Suprapubic skin (tissue), 4 donors: ENCODE results near the gene MICAL2. TPM values are rescaled to one million over a fixed set of nuclear protein-coding genes. Genes with fewer than 3 reads are reported as not detected.

ENCODE experiments used
- DNase-seq, 2 donors: peaks; one replicate each; pipeline ENCODE4 v3.0.0-alpha.2; 2019; ENCODE audit warnings: low spot score in 2 of 2
- H3K27ac ChIP-seq: fragments of 200-600 bp; sonication (generic); one replicate; pipeline ENCODE4 v1.5.1; 2019
- H3K27me3 ChIP-seq: fragments of 200-600 bp; sonication (generic); one replicate; pipeline ENCODE4 v1.5.1; 2019
- H3K36me3 ChIP-seq: fragments of 200-600 bp; sonication (generic); one replicate; pipeline ENCODE4 v1.5.1; 2019
- H3K4me1 ChIP-seq: fragments of 200-600 bp; sonication (generic); one replicate; pipeline ENCODE4 v1.5.1; 2019
- H3K4me3 ChIP-seq: fragments of 200-600 bp; sonication (generic); one replicate; pipeline ENCODE4 v1.5.1; 2019; ENCODE audit warnings: mild to moderate bottlenecking
- H3K9me3 ChIP-seq: fragments of 200-600 bp; sonication (generic); one replicate; pipeline ENCODE4 v1.5.1; 2019
- EP300 ChIP-seq: sonication (generic); formaldehyde crosslinking; IDR thresholded peaks from one replicate; pipeline ENCODE4 v1.6.1; 2017; ENCODE audit warnings: antibody characterized with exemption
- POLR2A ChIP-seq, 2 donors: fragments of 450-650 bp; IDR thresholded peaks; one replicate each; pipeline ENCODE4 v1.6.1; 2017; ENCODE audit warnings: antibody characterized with exemption in 2 of 2, mild to moderate bottlenecking in 2 of 2, moderate library complexity in 2 of 2
- POLR2AphosphoS5 ChIP-seq, 3 donors: sonication (generic); formaldehyde crosslinking; IDR thresholded peaks; one replicate each; pipeline ENCODE4 v1.6.1; 2017; ENCODE audit warnings: antibody characterized with exemption in 3 of 3
- WGBS: methylation state at CpG from one replicate; pipeline ENCODE4 v1.1.5; 2018; 5-methylcytosine and 5-hydroxymethylcytosine counted together
- total RNA-seq, 4 donors: library from RNA; depleted of rRNA; stranded (reverse); fragments of >200 nt; gene quantifications; one replicate each; pipeline ENCODE4 v1.1.0, GENCODE V29; 2016
- TF ChIP-seq, protein P1 (sequence below), 2 donors: fragments of 200-600 bp in 1 of 2; fragments of 450-650 bp in 1 of 2; sonication (generic) in 1 of 2; IDR thresholded peaks; one replicate each; pipeline ENCODE4 v1.5.1; 2016 to 2019; ENCODE audit warnings: antibody characterized with exemption in 2 of 2, mild to moderate bottlenecking in 1 of 2, moderate library complexity in 1 of 2

Gene MICAL2
- total RNA-seq, 4 donors from 2014 or later, result 117 to 232 (median 164) TPM

DNA sequence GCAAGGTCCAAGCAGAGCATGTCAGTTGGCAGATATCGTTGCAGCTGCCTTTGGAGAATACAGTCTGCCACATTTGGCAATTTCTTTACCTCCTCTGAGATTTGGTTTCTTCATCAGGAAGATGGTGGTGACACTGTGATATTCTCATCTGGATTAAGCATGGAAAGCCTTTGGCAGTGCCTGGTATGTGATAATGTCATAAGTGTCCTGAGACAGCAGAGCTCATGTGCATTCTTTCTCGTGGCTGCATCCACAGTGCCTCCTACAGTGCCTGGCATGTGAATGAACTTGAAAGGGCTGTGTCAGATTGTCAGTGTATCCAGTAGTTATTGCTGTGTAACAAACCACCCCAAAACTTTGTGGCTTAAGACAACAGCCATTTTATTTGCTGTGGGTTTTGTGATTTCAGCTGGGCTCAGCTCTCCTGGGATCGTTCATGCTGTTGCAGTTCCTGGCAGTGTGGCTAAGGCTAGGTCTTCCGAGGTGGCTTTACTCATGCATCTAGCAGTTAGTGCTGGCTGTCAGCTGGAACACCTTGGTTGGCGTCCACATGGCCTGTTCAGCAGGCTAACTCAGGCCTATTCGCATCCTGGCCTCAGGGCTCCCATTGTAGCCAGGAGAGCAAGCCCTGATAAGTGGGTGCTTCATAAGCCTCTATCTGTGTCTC, 35.7 kb upstream of the MICAL2 start:
- H3K4me3 ChIP-seq, result no peak overlapping the region
- H3K27ac ChIP-seq, result no peak overlapping the region
- WGBS, result 83% methylated on average over 5 of the region's 6 CpGs
- no peak for TF ChIP-seq POLR2A (IDR thresholded peaks at IDR 0.05)
- no peak for TF ChIP-seq EP300
- TF ChIP-seq, protein P1, sequence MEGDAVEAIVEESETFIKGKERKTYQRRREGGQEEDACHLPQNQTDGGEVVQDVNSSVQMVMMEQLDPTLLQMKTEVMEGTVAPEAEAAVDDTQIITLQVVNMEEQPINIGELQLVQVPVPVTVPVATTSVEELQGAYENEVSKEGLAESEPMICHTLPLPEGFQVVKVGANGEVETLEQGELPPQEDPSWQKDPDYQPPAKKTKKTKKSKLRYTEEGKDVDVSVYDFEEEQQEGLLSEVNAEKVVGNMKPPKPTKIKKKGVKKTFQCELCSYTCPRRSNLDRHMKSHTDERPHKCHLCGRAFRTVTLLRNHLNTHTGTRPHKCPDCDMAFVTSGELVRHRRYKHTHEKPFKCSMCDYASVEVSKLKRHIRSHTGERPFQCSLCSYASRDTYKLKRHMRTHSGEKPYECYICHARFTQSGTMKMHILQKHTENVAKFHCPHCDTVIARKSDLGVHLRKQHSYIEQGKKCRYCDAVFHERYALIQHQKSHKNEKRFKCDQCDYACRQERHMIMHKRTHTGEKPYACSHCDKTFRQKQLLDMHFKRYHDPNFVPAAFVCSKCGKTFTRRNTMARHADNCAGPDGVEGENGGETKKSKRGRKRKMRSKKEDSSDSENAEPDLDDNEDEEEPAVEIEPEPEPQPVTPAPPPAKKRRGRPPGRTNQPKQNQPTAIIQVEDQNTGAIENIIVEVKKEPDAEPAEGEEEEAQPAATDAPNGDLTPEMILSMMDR (IDR thresholded peaks at IDR 0.05), result no peak
- TF ChIP-seq POLR2AphosphoS5 (IDR thresholded peaks at IDR 0.05), result no peak
- H3K4me1 ChIP-seq, result peaks cover 30% of the 10 kb centered on the region
- H3K36me3 ChIP-seq, result no peaks in the 10 kb centered on the region
- no peaks in the 10 kb centered on the region for H3K9me3 ChIP-seq
- no peaks in the 10 kb centered on the region for H3K27me3 ChIP-seq
- peak; percentile 29 to 30 for DNase-seq

DNA sequence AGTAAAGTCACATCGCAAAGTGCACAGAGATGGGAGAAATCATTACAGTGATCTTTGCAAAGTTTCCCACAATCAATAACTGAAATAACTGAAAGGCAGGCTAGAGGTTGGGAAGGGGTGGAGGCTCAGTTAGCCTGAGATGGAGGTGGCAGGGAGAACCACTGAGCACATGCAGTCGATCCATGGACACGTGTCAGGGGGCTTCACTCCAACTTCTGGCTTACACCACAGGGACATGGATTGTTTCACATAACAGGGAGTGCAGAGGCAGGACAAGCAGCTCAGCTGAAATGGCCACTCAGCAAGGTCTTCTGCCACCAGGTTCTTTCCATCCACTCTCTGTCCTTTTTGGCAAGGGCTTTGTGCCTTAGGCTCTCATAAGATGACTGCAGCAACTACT, 35.1 kb upstream of the MICAL2 start:
- TF ChIP-seq POLR2AphosphoS5 (IDR thresholded peaks at IDR 0.05), result no peak
- H3K9me3 ChIP-seq, result no peaks in the 10 kb centered on the region
- WGBS, result 91% methylated on average over 3 of the region's 3 CpGs
- H3K4me3 ChIP-seq, result no peak overlapping the region
- no peaks in the 10 kb centered on the region for H3K36me3 ChIP-seq
- peaks cover 36% of the 10 kb centered on the region for H3K4me1 ChIP-seq
- DNase-seq, result peak; percentile 32 to 34
- no peaks in the 10 kb centered on the region for H3K27me3 ChIP-seq
- peak overlapping the region; percentile 84 for H3K27ac ChIP-seq

DNA sequence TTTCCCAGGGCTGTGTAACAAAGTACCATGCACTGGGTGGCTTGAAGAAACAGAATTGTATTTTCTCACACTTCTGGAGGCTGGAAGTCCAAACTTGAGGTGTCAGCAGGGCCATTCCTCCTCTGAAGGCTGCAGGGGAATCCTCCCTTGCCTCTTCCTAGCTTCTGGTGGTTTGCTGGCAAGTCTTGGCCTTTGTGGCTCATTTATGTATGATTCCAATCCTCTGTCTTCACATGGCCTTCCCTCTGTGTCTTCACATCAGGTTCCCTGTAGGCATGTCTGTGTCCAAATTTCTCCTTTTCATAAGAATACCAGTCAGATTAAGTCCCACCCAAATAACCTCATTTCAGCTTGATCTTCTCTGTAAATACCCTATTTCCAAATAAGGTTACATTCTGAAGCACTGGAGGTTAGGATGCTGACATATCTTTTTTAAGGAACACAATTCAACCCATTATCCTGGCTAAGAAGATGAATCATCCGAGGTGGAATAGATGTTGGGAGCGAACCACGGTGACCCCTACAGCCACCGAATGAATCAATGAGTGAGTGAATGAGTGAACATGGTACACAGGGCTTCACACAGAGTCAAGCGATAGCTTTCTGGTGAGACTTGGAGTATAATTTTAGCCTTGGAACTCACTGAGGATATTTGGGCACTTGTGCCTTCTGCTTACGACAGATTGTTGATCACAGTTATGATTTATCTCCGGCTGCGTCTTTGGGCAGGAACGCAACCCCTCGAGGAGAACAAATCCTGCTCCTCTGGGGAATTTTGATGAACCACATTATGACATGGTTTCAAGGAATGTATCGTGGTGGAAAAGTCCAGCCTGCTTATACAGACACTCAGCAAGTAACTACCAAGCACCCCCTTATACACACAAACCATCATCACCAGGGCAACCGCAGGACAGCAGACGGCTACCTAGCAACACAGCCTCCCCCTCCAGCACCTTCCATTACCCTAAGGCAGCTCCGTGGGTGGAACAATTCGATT, 34.3 kb upstream of the MICAL2 start:
- H3K27ac ChIP-seq, result peak overlapping the region; percentile 84
- H3K27me3 ChIP-seq, result no peaks in the 10 kb centered on the region
- WGBS, result 47% methylated on average over 14 of the region's 15 CpGs
- H3K4me1 ChIP-seq, result peaks cover 39% of the 10 kb centered on the region
- peak; percentile 66 to 80 for DNase-seq
- H3K9me3 ChIP-seq, result no peaks in the 10 kb centered on the region
- TF ChIP-seq POLR2AphosphoS5 (IDR thresholded peaks at IDR 0.05) (peak in 2 of 3 donors; percentile 70 to 84), POLR2A (IDR thresholded peaks at IDR 0.05) (no peak), EP300 (peak; percentile 94)
- TF ChIP-seq, protein P1 (IDR thresholded peaks at IDR 0.05), result no peak
- H3K4me3 ChIP-seq, result no peak overlapping the region
- no peaks in the 10 kb centered on the region for H3K36me3 ChIP-seq

DNA sequence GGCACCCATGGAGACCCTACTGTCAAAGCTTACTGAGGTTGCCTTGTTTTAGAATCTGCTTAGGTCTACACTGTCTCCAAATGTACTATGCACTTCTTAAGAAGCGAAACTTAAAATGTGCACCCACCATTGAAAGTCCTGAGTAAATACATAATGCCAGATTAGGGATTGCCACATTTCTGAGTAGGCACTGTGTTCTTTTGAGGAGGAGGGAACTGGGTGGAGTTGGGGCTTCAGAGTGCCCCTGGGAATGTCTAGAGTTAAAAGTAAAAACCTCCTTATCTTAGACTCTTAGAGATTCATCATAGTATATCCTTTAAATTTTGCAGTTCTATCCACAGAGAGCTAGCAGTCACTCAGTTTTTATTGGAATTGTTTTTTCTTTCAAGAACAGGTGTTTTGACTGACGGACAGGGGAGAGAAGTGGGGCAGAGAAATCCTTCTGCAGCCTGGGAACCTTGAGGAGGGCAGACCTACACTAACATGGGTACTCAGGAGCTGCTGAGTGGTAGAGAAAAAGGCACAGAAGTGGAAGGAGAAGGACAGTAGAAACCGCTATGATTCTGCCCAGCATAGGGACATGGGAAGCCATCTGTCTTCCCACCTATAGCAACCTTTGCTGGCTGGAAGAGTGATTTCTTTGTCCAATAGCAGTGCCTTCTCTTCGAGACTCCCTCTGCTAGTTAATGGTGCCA, 33.4 kb upstream of the MICAL2 start:
- WGBS, result 89% methylated on average over 4 of the region's 4 CpGs
- Histone ChIP-seq H3K9me3 (no peaks in the 10 kb centered on the region), H3K4me1 (peaks cover 39% of the 10 kb centered on the region), H3K36me3 (no peaks in the 10 kb centered on the region), H3K4me3 (no peak overlapping the region), H3K27me3 (no peaks in the 10 kb centered on the region), H3K27ac (peak overlapping the region; percentile 84)
- peak; percentile 28 to 37 for DNase-seq
- no peak for TF ChIP-seq POLR2AphosphoS5 (IDR thresholded peaks at IDR 0.05)
- no peak for TF ChIP-seq EP300
- TF ChIP-seq POLR2A (IDR thresholded peaks at IDR 0.05), result no peak
- TF ChIP-seq, protein P1 (IDR thresholded peaks at IDR 0.05), result no peak

DNA sequence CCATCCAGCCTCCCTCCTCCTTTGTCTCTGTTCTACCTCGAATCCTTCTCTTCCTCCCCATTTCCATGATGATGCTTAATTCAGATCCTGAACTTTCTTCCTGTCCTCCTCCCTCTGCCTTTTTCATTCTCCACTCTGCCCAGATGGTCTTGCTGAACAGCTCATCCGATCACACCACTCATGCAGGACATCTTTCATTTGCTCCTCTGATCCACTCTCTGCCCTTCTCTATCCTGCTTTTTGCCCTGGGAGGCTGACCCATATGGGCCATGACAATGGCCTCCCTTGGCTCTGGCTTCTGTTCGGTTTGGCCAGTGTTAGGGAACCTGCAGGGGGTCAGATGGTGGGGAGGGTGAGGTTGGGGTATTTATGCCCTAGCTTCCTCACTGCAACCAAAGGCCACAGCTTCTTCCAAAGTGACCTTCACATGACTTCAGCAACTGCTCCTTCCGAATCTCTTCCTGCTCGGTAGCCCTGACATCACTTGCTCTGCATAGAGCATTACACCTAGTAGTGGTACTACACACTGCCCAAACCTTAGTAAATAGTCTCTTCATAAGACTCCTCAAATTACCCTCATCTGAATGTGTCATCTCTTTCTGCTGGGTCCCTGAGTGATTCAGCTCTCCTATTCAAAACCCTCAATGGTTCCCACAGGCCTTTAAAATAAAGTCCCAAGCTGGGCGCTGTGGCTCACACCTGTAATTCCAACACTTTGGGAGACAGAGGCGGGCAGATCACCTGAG, 32.7 kb upstream of the MICAL2 start:
- Histone ChIP-seq H3K9me3 (no peaks in the 10 kb centered on the region), H3K27me3 (no peaks in the 10 kb centered on the region), H3K36me3 (no peaks in the 10 kb centered on the region), H3K4me3 (no peak overlapping the region), H3K4me1 (peaks cover 39% of the 10 kb centered on the region), H3K27ac (peak overlapping the region; percentile 84)
- DNase-seq, result peak; percentile 49 to 56
- TF ChIP-seq POLR2A (IDR thresholded peaks at IDR 0.05) (no peak), POLR2AphosphoS5 (IDR thresholded peaks at IDR 0.05) (no peak), EP300 (no peak)
- TF ChIP-seq, protein P1 (IDR thresholded peaks at IDR 0.05), result no peak
- 94% methylated on average over 7 of the region's 7 CpGs for WGBS
